GM18517 (cell line): ENCODE measurements around the gene SEPTIN6.

ENCODE experiments used
- ATAC-seq: cut with Tn5 transposase; IDR thresholded peaks from one replicate; pipeline ENCODE4 v1.9.1; 2021; ENCODE audit warnings: mild to moderate bottlenecking, moderate library complexity; ENCODE audit not compliant: unreplicated experiment

Gene SEPTIN6

GRCh38 chrX:119693040-119693995 lies at the start of gene SEPTIN6:
Gene SEPTIN6 (minus strand): TSS chrX:119693168. CDS start chrX:119693105, 63 bp downstream.
- peak; percentile 57 for ATAC-seq

GRCh38 chrX:119738742-119739141 lies 45.8 kb upstream of the SEPTIN6 start:
- no peak for ATAC-seq

- ATAC-seq, result no peak
Measured at GRCh38 chrX:119736206-119736764, 43.3 kb upstream of the SEPTIN6 start.

GRCh38 chrX:119735467-119735866 lies 42.5 kb upstream of the SEPTIN6 start:
- ATAC-seq, result no peak

- no peak for ATAC-seq
Measured at GRCh38 chrX:119734897-119735339, 42.0 kb upstream of the SEPTIN6 start.

GRCh38 chrX:119729408-119730201 lies 36.6 kb upstream of the SEPTIN6 start:
- ATAC-seq, result no peak

GRCh38 chrX:119728487-119728886 lies 35.5 kb upstream of the SEPTIN6 start:
- no peak for ATAC-seq

GRCh38 chrX:119726900-119727555 lies 34.1 kb upstream of the SEPTIN6 start:
- ATAC-seq, result no peak

GRCh38 chrX:119721926-119722325 lies 29.0 kb upstream of the SEPTIN6 start:
- no peak for ATAC-seq

- ATAC-seq, result no peak
Measured at GRCh38 chrX:119721487-119721886, 28.5 kb upstream of the SEPTIN6 start.

GRCh38 chrX:119709630-119710029 lies 16.7 kb upstream of the SEPTIN6 start:
- no peak for ATAC-seq

GRCh38 chrX:119708936-119709335 lies 16.0 kb upstream of the SEPTIN6 start:
- no peak for ATAC-seq

GRCh38 chrX:119706616-119707015 lies 13.6 kb upstream of the SEPTIN6 start:
- peak; percentile 64 for ATAC-seq

- ATAC-seq, result no peak
Measured at GRCh38 chrX:119698845-119699244, 5.9 kb upstream of the SEPTIN6 start.

- no peak for ATAC-seq
Measured at GRCh38 chrX:119696251-119696890, 3.4 kb upstream of the SEPTIN6 start.

GRCh38 chrX:119695535-119696050 lies 2.6 kb upstream of the SEPTIN6 start:
- ATAC-seq, result no peak

GRCh38 chrX:119694601-119695534 lies 1.9 kb upstream of the SEPTIN6 start:
- no peak for ATAC-seq

GRCh38 chrX:119693996-119694451 lies 1.1 kb upstream of the SEPTIN6 start:
- no peak for ATAC-seq
